ENCODE results near the gene SLC41A1. TPM values are rescaled to one million over a fixed set of nuclear protein-coding genes. Genes with fewer than 3 reads are reported as not detected.

Gene SLC41A1
- total and polyA plus RNA-seq, 2 experiments from 2014 or later = 11.8 to 30.0 TPM

- Histone ChIP-seq H3K27me3 (ENCODE audit: insufficient read depth) (no peaks in the 10 kb centered on the region), H4K20me1 (replicated peaks; ENCODE audit: insufficient read depth) (no peaks in the 10 kb centered on the region), H3F3A (replicated peaks; ENCODE audit: low read depth) (0 out of 2 replicates have a peak, but pooled peaks cover 3% of the 10 kb centered on the region), H2AFZ (no peak overlapping the region), H3K27ac (ENCODE audit: low read depth) (no peak overlapping the region), H3K9me2 (ENCODE audit: insufficient read depth) (no peaks in the 10 kb centered on the region), H3K4me2 (no peak overlapping the region), H3K36me3 (ENCODE audit: insufficient read depth) (no peaks in the 10 kb centered on the region), H3K4me1 (ENCODE audit: insufficient read depth) (no peaks in the 10 kb centered on the region), H3K4me3 (no peak overlapping the region), H3K79me2 (replicated peaks; ENCODE audit: insufficient read depth) (no peaks in the 10 kb centered on the region)
- H3K27me3 Mint-ChIP-seq (ENCODE audit: insufficient read depth, low read depth, poor library complexity) = peaks cover 3% of the 10 kb centered on the region
- no peak overlapping the region for H3K4me3 Mint-ChIP-seq
- ATAC-seq = no peak
- H3K9me3 Mint-ChIP-seq = no peaks in the 10 kb centered on the region
- TF ChIP-seq JUNB (IDR thresholded peaks at IDR 0.05; ENCODE audit: unreplicated experiment) (no peak), NANOG (IDR thresholded peaks at IDR 0.05; ENCODE audit: borderline replicate concordance) (no peak), STAT1 (IDR thresholded peaks at IDR 0.05; ENCODE audit: unreplicated experiment) (no peak), ETS1 (IDR thresholded peaks at IDR 0.05) (no peak)
- H3K4me1 Mint-ChIP-seq = no peaks in the 10 kb centered on the region; the same call in 2 of the 3 replicates
- no peaks in the 10 kb centered on the region for H3K36me3 Mint-ChIP-seq (ENCODE audit: low read depth)
- no peak overlapping the region for H3K27ac Mint-ChIP-seq
- no peak for DNase-seq (ENCODE audit: low spot score)
Measured at GRCh38 chr1:205783433-205783795, 29.6 kb downstream of the SLC41A1 start.

GRCh38 chr1:205782627-205783432 lies 30.2 kb downstream of the SLC41A1 start:
- Histone ChIP-seq H3K27me3 (ENCODE audit: insufficient read depth) (no peaks in the 10 kb centered on the region), H3K27ac (ENCODE audit: low read depth) (no peak overlapping the region), H3K4me1 (ENCODE audit: insufficient read depth) (no peaks in the 10 kb centered on the region), H3K79me2 (replicated peaks; ENCODE audit: insufficient read depth) (no peaks in the 10 kb centered on the region), H2AFZ (no peak overlapping the region), H3K4me3 (no peak overlapping the region), H3K36me3 (ENCODE audit: insufficient read depth) (no peaks in the 10 kb centered on the region), H3K9me2 (ENCODE audit: insufficient read depth) (no peaks in the 10 kb centered on the region), H3K4me2 (no peak overlapping the region), H3F3A (replicated peaks; ENCODE audit: low read depth) (0 out of 2 replicates have a peak, but pooled peaks cover 3% of the 10 kb centered on the region), H4K20me1 (replicated peaks; ENCODE audit: insufficient read depth) (no peaks in the 10 kb centered on the region)
- Mint-ChIP-seq H3K36me3 (ENCODE audit: low read depth) (no peaks in the 10 kb centered on the region), H3K27ac (no peak overlapping the region), H3K27me3 (ENCODE audit: insufficient read depth, low read depth, poor library complexity) (peaks cover 3% of the 10 kb centered on the region), H3K9me3 (no peaks in the 10 kb centered on the region; the same call in 2 of the 3 replicates), H3K4me3 (no peak overlapping the region), H3K4me1 (no peaks in the 10 kb centered on the region; the same call in 2 of the 3 replicates)
- ATAC-seq (no peak), DNase-seq (ENCODE audit: low spot score) (no peak)
- TF ChIP-seq ZNF114 (CRISPR knock-in tag; IDR thresholded peaks at IDR 0.05) (no peak), EZH2phosphoT487 (IDR thresholded peaks at IDR 0.05; ENCODE audit: unreplicated experiment) (no peak), ZNF462 (CRISPR knock-in tag; IDR thresholded peaks at IDR 0.05) (no peak), CREB1 (CRISPR knock-in tag; IDR thresholded peaks at IDR 0.05; ENCODE audit: low read depth) (no peak), ETS1 (IDR thresholded peaks at IDR 0.05) (no peak), CTCF (conservative IDR thresholded peaks at IDR 0.05; ENCODE audit: low read depth in 2 of 2) (no peak), EZH2 (IDR thresholded peaks at IDR 0.05; ENCODE audit: low read depth, unreplicated experiment) (no peak), STAT1 (IDR thresholded peaks at IDR 0.05; ENCODE audit: unreplicated experiment) (no peak), NANOG (IDR thresholded peaks at IDR 0.05; ENCODE audit: borderline replicate concordance) (no peak)
